Astrocyte of the spinal cord (primary cell): ENCODE results near the gene GPD2.
A peak's percentile ranks its signal among the peaks of the same experiment; 100 is the strongest.

ENCODE experiments used
- DNase-seq: peaks from one replicate; pipeline ENCODE4 v3.0.0; 2011; ENCODE audit warnings: low read depth, low spot score
- H3K4me3 ChIP-seq: 2 replicates; pipeline ENCODE4 v1.5.1; 2011; ENCODE audit warnings: low read depth, mild to moderate bottlenecking, low read length, moderate library complexity
- CTCF ChIP-seq: IDR thresholded peaks from 2 replicates; pipeline ENCODE4 v1.5.1; 2012; ENCODE audit warnings: low read depth, mild to moderate bottlenecking, low read length, inconsistent platforms
- in situ Hi-C: cut with HindIII; loops from 2 replicates; pipeline ENCODE4 v1.10.0; 2017; ENCODE audit warnings: low sequenced_read_pairs

The GPD2 gene

GRCh38 chr2:156536534-156536933, 100.4 kb downstream of the GPD2 start:
- no peak for DNase-seq
- no peak overlapping the region for H3K4me3 ChIP-seq
- in situ Hi-C loops: loop anchor here (25.0 kb wide), 1 partner anchor 199 kb away; the partner anchor contains the start of gene NR4A2
- no peak for TF ChIP-seq CTCF

GRCh38 chr2:156537141-156537540, 101.0 kb downstream of the GPD2 start:
- DNase-seq: peak; percentile 69
- H3K4me3 ChIP-seq: no peak overlapping the region
- in situ Hi-C loops: loop anchor here (25.0 kb wide), 1 partner anchor 200 kb away; the partner anchor contains the start of gene NR4A2
- no peak for TF ChIP-seq CTCF

GRCh38 chr2:156538083-156538504, 101.9 kb downstream of the GPD2 start:
- H3K4me3 ChIP-seq: no peak overlapping the region
- DNase-seq: peak; percentile 43
- TF ChIP-seq CTCF: no peak
- in situ Hi-C loops: loop anchor here (25.0 kb wide), 1 partner anchor 201 kb away; the partner anchor contains the start of gene NR4A2

GRCh38 chr2:156539086-156539860, 103.1 kb downstream of the GPD2 start:
- in situ Hi-C loops: loop anchor here (25.0 kb wide), 1 partner anchor 202 kb away; the partner anchor contains the start of gene NR4A2
- TF ChIP-seq CTCF: no peak
- no peak overlapping the region for H3K4me3 ChIP-seq
- no peak for DNase-seq

- no peak overlapping the region for H3K4me3 ChIP-seq
- TF ChIP-seq CTCF: no peak
- DNase-seq: no peak
- in situ Hi-C loops: loop anchor here (25.0 kb wide), 1 partner anchor 203 kb away; the partner anchor contains the start of gene NR4A2
Observed at GRCh38 chr2:156540706-156541105, 104.5 kb downstream of the GPD2 start.

GRCh38 chr2:156541229-156541628, 105.0 kb downstream of the GPD2 start:
- TF ChIP-seq CTCF: no peak
- DNase-seq: no peak
- no peak overlapping the region for H3K4me3 ChIP-seq
- in situ Hi-C loops: loop anchor here (25.0 kb wide), 1 partner anchor 204 kb away; the partner anchor contains the start of gene NR4A2
